Panc1 (cell line): Measurements from ENCODE around the gene UBASH3B. TPM values are rescaled to one million over a fixed set of nuclear protein-coding genes. Genes with fewer than 3 reads are reported as not detected.

ENCODE experiments used
- ATAC-seq: fragments of 200-7000 bp; cut with Tn5 transposase; 2 replicates; pipeline ENCODE4 v1.9.1; 2020; ENCODE audit warnings: mild to moderate bottlenecking, moderate library complexity
- BruUV-seq: library from RNA; stranded (reverse); fragments of 400-500 nt; replicated peaks from 2 replicates; lab custom pipeline; 2021; lab: Mats Ljungman, UMichigan
- CTCF ChIA-PET: fragments of 300-600 bp; sonication (Branson Sonifier 250); formaldehyde crosslinking; loops from one replicate; lab custom pipeline; 2022; ENCODE audit warnings: antibody characterized with exemption; lab: Charles Lee
- POLR2A ChIA-PET: fragments of 300-600 bp; sonication (Branson Sonifier 250); formaldehyde crosslinking; loops from one replicate; lab custom pipeline; 2022; ENCODE audit warnings: antibody characterized with exemption; lab: Charles Lee
- DNase-seq: peaks from one replicate; pipeline ENCODE4 v3.0.0-alpha.2; 2010; ENCODE audit warnings: low read depth, low spot score
- H3K27ac ChIP-seq: 2 replicates; pipeline ENCODE4 v1.5.1; 2011; ENCODE audit warnings: mild to moderate bottlenecking, low read length, inconsistent platforms
- H3K27me3 ChIP-seq: fragments of 200-500 bp; sonication (Bioruptor generic); 2 replicates; pipeline ENCODE4 v1.6.0; 2014; ENCODE audit warnings: low read length, inconsistent platforms; ENCODE audit not compliant: control insufficient read depth, insufficient read depth
- H3K36me3 ChIP-seq: fragments of 200-500 bp; sonication (Bioruptor generic); 2 replicates; pipeline ENCODE4 v1.5.1; 2014; ENCODE audit warnings: inconsistent platforms, mild to moderate bottlenecking, low read length, moderate library complexity; ENCODE audit not compliant: control insufficient read depth, insufficient read depth
- H3K4me1 ChIP-seq: 2 replicates; pipeline ENCODE4 v1.5.1; 2011; ENCODE audit warnings: inconsistent platforms, mild to moderate bottlenecking, low read length, moderate library complexity; ENCODE audit not compliant: control insufficient read depth, insufficient read depth
- H3K4me3 ChIP-seq, 2 experiments: 2 replicates each; pipeline ENCODE4 v1.5.1; 2011 to 2012; ENCODE audit warnings: low read depth in 2 of 2, low read length in 2 of 2, mild to moderate bottlenecking in 2 of 2, inconsistent platforms in 1 of 2, moderate library complexity in 1 of 2
- H3K9me3 ChIP-seq: fragments of 200-500 bp; sonication (Bioruptor generic); 2 replicates; pipeline ENCODE4 v1.5.1; 2014; ENCODE audit warnings: low read depth, mild to moderate bottlenecking, inconsistent platforms, low read length, moderate library complexity; ENCODE audit not compliant: control insufficient read depth, insufficient read depth
- CTCF ChIP-seq: fragments of 450-650 bp; IDR thresholded peaks from 2 replicates; pipeline ENCODE4 v1.5.1; 2017; ENCODE audit warnings: mild to moderate bottlenecking
- POLR2AphosphoS5 ChIP-seq: IDR thresholded peaks from 2 replicates; pipeline ENCODE4 v1.6.1; 2012; ENCODE audit warnings: mild to moderate bottlenecking, low read depth, low read length, moderate library complexity
- REST ChIP-seq, 2 experiments: IDR thresholded peaks; 2 replicates each; pipeline ENCODE4 v1.6.1; 2011 to 2012; ENCODE audit warnings: low read depth in 2 of 2, control low read depth in 1 of 2, low read length in 1 of 2, mild to moderate bottlenecking in 1 of 2, moderate library complexity in 1 of 2; ENCODE audit not compliant: insufficient read depth in 1 of 2
- SIN3A ChIP-seq: IDR thresholded peaks from 2 replicates; pipeline ENCODE4 v1.6.1; 2012; ENCODE audit warnings: low read depth, mild to moderate bottlenecking, low read length, moderate library complexity, borderline replicate concordance; ENCODE audit not compliant: insufficient read depth
- TCF7L2 ChIP-seq: IDR thresholded peaks from 2 replicates; pipeline ENCODE4 v1.6.1; 2011; ENCODE audit warnings: mild to moderate bottlenecking, low read depth, low read length, inconsistent platforms
- in situ Hi-C: cut with HindIII; loops from 2 replicates; pipeline ENCODE4 v1.10.0; 2016; ENCODE audit warnings: low sequenced_read_pairs, low pct_unique_long_range_greater_than_20kb
- intact Hi-C: fragments of 100-400 bp; cut with micrococcal nuclease; formaldehyde crosslinking; loops from one replicate; pipeline ENCODE4 v1.10.0; 2022; ENCODE audit not compliant: unreplicated experiment
- total RNA-seq: library from RNA; stranded (reverse); gene quantifications from one replicate; pipeline ENCODE4 v1.2.1, GENCODE V29; 2021; ENCODE audit not compliant: unreplicated experiment

The UBASH3B gene
- total RNA-seq, 1 experiment from 2014 or later: 55.1 TPM

GRCh38 chr11:122695076-122695615, 39.6 kb downstream of the UBASH3B start:
- Histone ChIP-seq H3K4me1 (peaks cover 12% of the 10 kb centered on the region; the same call in 1 of the 2 replicates), H3K4me3 (no peak overlapping the region), H3K27me3 (no peaks in the 10 kb centered on the region), H3K36me3 (no peaks in the 10 kb centered on the region), H3K9me3 (no peaks in the 10 kb centered on the region), H3K27ac (no peak overlapping the region)
- ATAC-seq (no peak), DNase-seq (no peak)
- BruUV-seq: no TSS peak
- intact Hi-C loops (no loop called here), in situ Hi-C loops (no loop called here)
- ChIA-PET POLR2A (interaction anchor here (0.6 kb wide), 1 partner anchor 66 kb away, joined by 3 read pairs; no protein-coding TSS in a partner anchor), CTCF (no interaction called here)
- no peak for TF ChIP-seq SIN3A
- no peak for TF ChIP-seq TCF7L2
- TF ChIP-seq CTCF: no peak
- no peak for TF ChIP-seq REST (IDR thresholded peaks at IDR 0.05; ENCODE audit: insufficient read depth in 1 of 2, low read depth in 2 of 2, low read length in 1 of 2)
- TF ChIP-seq POLR2AphosphoS5: no peak

GRCh38 chr11:122696662-122697061, 41.1 kb downstream of the UBASH3B start:
- no TSS peak for BruUV-seq
- intact Hi-C loops: no loop called here
- DNase-seq: no peak
- Histone ChIP-seq H3K27ac (no peak overlapping the region), H3K4me3 (no peak overlapping the region), H3K9me3 (no peaks in the 10 kb centered on the region), H3K4me1 (peaks cover 2% of the 10 kb centered on the region; the same call in 1 of the 2 replicates), H3K36me3 (no peaks in the 10 kb centered on the region), H3K27me3 (no peaks in the 10 kb centered on the region)
- ATAC-seq: no peak
- in situ Hi-C loops: no loop called here
- no peak for TF ChIP-seq TCF7L2
- TF ChIP-seq POLR2AphosphoS5: no peak
- TF ChIP-seq CTCF: no peak
- TF ChIP-seq REST (IDR thresholded peaks at IDR 0.05; ENCODE audit: insufficient read depth in 1 of 2, low read depth in 2 of 2, low read length in 1 of 2): no peak
- no peak for TF ChIP-seq SIN3A
- CTCF ChIA-PET: no interaction called here
- POLR2A ChIA-PET: no interaction called here
